Renal cortex interstitium (tissue), 3 donors: ENCODE measurements around the gene MED28. TPM values are rescaled to one million over a fixed set of nuclear protein-coding genes. Genes with fewer than 3 reads are reported as not detected.

Experiments
- polyA plus RNA-seq, 3 donors: library from polyadenylated mRNA; unstranded; fragments of 120-200 nt; gene quantifications; one replicate each; pipeline ENCODE4 v1.2.1, GENCODE V29; 2013; ENCODE audit not compliant: insufficient read length in 3 of 3

MED28 gene
- polyA plus RNA-seq, 3 donors, result 62.0 to 68.5 (median 66.2) TPM

Other genes starting within 250 kb of the MED28 start
- gene QDPR, start 102.6 kb upstream of the MED28 start, polyA plus RNA-seq, result 10 to 100 TPM; 50.6 to 62.4 (median 53.9) TPM
- not detected for gene CLRN2, start 99.5 kb upstream of the MED28 start, polyA plus RNA-seq
- gene LAP3, start 37.4 kb upstream of the MED28 start, polyA plus RNA-seq, result 10 to 100 TPM; 66.7 to 82.7 (median 71.2) TPM
- gene FAM184B, start 167.0 kb downstream of the MED28 start, polyA plus RNA-seq, result under 1 TPM; 0.42 to 0.89 (median 0.60) TPM
- gene DCAF16, start 196.1 kb downstream of the MED28 start, polyA plus RNA-seq, result 10 to 100 TPM; 43.2 to 84.4 (median 54.5) TPM
- 10 to 100 TPM; 23.4 to 39.8 (median 29.7) TPM for gene NCAPG, start 196.3 kb downstream of the MED28 start, polyA plus RNA-seq